COLO829 (cell line): ENCODE measurements around the gene ZBTB12.

Source experiments
- DNase-seq: peaks from one replicate; pipeline ENCODE4 v3.0.0; 2012; ENCODE audit warnings: low spot score

The ZBTB12 gene

DNA sequence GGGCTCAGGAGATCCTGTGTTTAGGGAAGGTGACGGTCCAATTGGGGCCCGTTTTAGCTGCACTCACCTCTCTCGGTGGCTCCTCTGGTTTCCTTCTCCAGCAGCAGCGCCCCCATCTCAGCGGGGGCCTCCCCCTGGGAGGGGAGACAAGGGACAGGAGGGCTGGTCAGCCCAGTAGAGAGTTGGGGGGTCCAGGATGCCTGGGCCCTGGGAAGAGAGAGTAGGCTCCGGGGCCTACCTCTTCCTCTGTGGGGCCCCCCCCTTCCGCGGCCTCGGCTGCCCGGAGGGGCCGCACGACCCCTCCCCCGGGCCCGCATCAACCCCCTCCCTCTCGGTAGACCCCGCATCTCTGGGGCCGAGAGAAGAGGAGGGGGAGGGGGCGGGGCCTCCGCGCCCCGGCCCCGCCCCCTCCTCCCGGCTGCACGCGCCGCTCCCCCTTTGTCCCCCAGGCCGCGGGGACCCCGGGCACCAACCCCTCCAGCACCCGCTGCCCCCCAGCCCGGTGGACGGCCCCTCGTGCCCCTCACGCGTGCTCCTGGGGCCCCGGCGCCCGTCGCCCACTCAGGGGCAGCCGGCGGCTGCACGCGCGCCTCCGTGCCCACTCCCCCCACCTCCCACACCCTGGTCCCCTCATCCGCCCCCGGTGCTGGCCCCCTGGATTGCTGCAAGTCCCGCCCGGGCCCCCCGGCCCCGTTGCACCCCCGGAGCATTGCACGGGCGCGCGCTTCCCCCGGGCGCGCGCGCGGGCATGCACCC lies 4.9 kb downstream of the ZBTB12 start:
- DNase-seq, result no peak

DNA sequence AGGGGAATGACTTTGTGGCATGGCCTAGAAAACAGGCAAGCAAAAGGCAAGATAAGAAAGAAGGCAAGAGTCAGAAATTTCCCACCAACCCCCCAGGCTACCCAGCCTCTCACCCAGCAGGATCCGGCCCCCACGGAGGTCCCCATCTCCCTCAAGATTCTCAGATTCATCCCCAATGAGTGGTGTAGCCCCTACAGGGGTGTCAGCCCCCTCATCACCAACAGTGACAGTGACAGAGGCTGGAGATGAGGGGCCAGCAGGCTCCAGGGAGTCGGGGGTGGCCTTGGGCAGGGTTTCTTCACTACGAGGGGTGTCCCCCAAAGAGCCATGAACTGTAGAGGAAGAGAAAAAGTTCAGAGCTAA lies 5.4 kb downstream of the ZBTB12 start:
- no peak for DNase-seq

DNA sequence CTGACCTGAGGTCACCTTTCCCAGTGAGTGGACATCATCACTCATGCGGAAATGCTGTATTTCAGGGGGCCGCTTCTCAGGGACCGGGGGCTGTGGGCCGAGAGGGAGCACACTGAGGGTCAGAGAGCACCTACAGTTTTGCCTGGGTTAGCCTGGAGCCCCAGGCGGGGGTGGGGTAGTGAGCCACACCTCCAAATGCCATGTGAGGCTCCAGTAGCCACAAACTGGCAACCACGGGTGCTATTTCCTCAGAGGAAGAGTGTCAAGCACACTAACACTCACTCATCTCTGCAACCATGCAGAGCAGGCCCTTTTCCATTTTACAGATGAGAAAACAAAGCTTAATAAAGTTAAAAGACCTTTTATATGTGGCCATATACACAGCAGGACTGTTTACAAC lies 9.1 kb downstream of the ZBTB12 start:
- no peak for DNase-seq

GRCh38 chr6:31889331-31889972 lies 12.4 kb downstream of the ZBTB12 start:
- no peak for DNase-seq

- no peak for DNase-seq
Measured at GRCh38 chr6:31888276-31889258, 13.3 kb downstream of the ZBTB12 start.

DNA sequence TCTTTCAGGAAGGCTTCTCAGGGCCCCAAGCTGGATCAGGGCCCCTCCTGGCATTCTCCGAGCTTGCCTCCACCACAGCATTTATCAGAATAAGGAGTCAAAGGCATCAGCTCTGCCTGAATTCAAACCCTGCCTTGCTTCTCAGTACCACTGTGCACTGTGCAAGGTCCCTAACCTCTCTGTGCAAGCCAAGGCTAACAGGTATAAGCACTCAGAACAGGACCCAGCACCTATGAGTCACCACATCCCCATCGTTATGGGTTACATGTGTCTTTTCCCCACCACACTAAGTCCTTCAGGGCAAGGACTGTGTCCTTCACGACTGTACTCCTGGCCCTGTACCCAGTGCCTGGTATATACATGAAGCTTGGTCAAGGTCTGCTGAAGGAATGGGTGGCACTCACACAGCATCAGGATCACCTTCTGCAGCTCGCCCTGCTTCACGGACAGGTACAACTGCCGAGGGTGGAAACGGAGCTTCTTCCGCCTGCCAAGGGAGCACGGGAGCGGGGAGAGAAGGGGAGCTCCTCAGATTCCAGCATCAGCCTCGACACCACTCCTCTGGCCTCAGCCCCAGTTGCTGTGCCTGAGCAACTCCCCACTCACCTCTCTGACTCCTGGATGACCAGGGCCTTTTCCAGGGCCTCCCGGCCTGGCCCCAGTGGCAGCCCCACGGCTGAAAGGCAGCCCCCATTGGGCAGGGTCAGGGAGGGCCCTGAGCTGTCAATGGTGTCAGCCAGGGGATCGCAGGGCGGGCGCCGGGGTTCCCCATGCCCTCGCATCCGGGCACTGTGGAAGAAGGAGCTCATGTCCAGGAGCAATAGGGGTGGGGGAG lies 14.5 kb downstream of the ZBTB12 start:
- DNase-seq, result no peak

GRCh38 chr6:31886541-31886991 lies 15.3 kb downstream of the ZBTB12 start:
- DNase-seq, result no peak

GRCh38 chr6:31884528-31885035 lies 17.3 kb downstream of the ZBTB12 start:
- DNase-seq, result no peak

DNA sequence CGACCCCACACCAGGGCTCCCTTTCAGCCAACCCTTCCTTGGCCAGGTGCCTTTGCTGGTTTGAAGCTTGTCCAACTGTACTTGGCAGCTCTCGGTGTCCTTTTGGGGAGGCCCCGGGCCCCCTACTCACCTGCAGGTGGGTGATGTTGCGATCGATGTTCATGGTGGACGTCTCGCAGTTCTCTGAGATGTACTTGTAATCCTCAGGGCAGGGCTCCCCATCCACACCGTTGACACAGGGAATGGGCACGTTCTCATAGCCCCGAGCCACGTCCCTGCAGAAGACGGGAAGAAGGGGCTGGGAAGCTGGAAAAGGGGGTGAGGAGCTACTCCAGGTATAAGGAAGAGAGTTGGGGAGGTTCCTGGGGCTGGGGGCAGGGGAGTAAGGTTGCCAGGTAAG lies 18.2 kb downstream of the ZBTB12 start:
- no peak for DNase-seq

DNA sequence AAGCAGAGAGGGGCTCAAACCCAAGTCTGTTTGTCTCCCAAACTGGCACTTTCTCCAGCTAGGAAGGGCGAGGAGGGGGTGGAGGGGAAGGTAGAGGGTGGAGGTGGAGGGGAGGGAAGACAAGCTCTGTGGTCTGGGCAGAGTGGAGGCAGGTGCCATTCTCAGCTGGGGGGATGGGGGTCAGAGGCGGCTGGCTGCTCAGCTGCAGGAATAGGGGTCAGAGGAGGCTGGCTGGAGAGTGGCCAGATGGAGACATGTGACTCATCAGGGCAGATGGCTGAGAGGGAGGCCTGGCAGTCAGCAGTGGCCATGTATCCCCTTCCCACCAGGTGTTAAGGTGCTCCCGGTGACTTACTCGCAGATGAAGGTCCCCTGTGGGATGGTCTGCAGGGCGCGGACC lies 19.5 kb downstream of the ZBTB12 start:
- no peak for DNase-seq

DNA sequence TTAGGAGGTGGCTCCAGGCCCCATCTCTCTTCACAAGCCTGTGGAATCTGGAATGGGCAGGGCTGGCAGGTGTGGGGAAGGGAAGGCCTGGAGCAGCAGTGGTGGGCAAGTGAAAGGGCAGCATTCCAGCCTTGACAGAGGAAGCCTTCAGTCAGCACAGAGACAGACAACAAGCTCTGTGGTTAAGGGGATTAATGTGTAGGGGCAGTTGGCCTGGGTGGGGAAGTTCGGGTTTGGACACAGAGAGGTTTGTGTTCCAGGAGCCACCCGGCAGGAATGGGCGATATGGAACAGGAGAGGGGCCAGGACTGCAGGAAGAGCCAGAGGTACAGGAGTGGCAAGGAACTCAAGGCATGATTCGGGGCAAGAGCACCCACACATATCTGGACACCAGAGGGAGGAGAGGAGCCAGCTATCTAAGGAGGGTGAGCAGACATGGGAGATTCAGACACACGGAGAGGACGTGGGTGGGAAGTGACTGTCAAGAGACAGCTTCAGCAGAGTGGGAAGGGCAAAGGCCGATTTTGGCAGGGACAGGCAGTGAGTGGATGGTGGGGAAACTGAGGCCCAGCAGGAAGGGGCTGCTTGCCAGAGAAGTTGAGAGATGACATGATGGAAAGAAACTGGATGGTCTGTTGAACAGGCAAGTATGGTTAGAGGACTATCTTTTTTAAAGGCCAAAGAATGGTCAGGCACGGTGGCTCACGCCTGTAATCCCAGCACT lies 20.6 kb downstream of the ZBTB12 start:
- no peak for DNase-seq

DNA sequence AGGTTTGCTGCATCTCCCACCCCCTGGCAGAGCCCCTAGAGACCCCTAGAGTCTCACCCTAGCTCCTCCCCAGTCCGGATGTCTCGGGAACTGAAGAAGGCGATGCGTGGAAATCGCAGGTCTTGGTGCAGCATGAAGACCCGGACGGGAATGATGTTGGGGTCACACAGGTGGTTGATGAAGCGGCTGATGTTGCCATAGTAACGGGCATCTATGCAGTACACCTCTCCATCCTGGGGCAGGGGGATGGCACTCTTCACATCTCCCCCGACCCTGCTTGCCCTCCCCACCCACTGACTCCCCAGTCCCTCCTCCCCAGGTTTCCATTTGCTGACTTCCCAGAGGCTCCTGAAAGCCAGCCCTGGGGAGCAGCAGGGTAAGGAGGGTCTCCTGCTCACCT lies 21.3 kb downstream of the ZBTB12 start:
- DNase-seq, result no peak

DNA sequence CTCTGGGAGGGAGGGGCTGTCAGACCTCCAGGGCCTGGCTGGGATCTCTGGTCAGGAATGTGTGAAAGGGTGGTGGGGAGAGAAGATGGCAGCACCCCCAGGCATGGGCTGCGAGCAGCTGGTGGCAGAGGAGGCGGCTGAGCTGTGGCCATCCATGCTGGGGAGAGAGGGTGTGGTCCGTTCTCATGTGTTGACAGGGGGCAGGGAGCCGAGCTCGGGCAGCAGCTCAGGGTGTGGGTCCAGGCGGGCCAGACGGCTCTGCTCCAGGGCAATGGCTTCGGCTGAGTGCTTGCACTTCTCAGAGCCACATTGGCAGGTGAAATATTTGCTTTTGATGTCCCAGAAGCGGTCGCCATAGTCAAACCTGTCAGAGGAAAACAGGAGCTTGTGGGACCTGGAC lies 22.0 kb downstream of the ZBTB12 start:
- DNase-seq, result no peak

DNA sequence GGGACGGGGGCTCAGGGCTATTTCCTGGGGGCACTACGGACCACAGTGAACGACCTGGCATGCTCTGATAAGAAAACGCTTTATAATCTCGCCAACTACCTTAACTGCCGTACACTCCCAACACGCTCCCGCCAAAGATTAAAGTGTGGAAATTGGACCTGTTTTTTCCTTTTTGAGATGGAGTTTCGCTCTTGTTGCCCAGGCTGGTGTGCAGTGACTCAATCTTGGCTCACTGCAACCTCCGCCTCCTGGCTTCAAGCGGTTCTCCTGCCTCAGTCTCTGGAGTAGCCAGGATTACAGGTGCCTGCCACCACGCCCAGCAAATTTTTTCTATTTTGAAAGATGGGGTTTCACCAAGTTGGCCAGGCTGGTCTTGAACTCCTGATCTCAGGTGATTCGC lies 22.7 kb downstream of the ZBTB12 start:
- no peak for DNase-seq

DNA sequence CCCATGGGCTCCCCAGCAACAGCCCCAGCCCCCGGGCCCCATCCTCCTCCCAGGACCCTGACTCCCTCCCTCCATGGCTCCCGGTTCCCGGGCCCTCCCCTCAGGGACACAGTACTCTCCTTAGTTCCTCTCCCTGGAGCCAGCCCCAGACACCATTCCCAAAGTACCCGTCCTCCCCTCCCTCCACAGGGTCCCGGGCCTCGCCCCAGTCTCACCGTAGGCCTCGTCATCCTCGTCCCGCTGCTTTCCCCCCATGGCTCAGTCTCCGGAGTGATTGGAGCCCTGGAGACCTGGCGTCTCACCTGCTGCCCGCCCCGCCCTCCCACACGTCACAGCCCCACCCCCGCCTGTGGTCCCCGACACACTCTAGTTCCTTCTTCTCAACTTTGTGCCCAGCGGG lies 23.2 kb downstream of the ZBTB12 start, which contains the start of gene SLC44A4:
Gene SLC44A4 (minus strand): TSS at position 272 of the 400 bp plus-strand sequence. CDS start 17 bp downstream, at position 255.
- DNase-seq, result no peak

- DNase-seq, result no peak
Measured at GRCh38 chr6:31878222-31878621, 23.7 kb downstream of the ZBTB12 start.

- DNase-seq, result no peak
Measured at GRCh38 chr6:31877651-31878161, 24.2 kb downstream of the ZBTB12 start.

GRCh38 chr6:31877125-31877650 lies 24.7 kb downstream of the ZBTB12 start:
- DNase-seq, result no peak

- no peak for DNase-seq
Measured at GRCh38 chr6:31876357-31876756, 25.5 kb downstream of the ZBTB12 start.

DNA sequence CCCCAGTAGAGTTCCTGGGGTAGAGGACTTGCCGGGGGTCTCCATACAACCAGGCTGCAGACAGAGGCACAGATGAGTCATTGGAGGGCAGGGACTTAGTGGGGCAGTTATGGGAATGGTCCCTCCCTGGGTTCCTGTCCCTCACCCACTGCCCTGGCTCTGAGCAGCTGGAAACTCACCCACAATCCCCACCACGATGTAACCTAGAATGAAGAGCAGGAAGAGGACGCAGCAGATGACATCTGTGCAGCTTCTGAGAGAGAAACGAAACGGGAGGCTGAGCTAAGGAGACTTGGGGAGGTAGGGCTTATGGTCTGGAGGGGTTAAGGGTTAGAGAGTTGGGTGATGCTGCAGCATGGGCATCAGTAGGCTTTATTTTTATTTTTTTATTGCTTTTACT lies 26.0 kb downstream of the ZBTB12 start:
- no peak for DNase-seq
